ENCODE results near the gene SMG6.

DNA sequence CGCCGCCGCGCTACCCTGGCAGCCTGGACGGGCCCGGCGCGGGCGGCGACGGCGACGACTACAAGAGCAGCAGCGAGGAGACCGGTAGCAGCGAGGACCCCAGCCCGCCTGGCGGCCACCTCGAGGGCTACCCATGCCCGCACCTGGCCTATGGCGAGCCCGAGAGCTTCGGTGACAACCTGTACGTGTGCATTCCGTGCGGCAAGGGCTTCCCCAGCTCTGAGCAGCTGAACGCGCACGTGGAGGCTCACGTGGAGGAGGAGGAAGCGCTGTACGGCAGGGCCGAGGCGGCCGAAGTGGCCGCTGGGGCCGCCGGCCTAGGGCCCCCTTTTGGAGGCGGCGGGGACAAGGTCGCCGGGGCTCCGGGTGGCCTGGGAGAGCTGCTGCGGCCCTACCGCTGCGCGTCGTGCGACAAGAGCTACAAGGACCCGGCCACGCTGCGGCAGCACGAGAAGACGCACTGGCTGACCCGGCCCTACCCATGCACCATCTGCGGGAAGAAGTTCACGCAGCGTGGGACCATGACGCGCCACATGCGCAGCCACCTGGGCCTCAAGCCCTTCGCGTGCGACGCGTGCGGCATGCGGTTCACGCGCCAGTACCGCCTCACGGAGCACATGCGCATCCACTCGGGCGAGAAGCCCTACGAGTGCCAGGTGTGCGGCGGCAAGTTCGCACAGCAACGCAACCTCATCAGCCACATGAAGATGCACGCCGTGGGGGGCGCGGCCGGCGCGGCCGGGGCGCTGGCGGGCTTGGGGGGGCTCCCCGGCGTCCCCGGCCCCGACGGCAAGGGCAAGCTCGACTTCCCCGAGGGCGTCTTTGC is 245.6 kb downstream of the SMG6 start:
- TF ChIP-seq, protein P1, sequence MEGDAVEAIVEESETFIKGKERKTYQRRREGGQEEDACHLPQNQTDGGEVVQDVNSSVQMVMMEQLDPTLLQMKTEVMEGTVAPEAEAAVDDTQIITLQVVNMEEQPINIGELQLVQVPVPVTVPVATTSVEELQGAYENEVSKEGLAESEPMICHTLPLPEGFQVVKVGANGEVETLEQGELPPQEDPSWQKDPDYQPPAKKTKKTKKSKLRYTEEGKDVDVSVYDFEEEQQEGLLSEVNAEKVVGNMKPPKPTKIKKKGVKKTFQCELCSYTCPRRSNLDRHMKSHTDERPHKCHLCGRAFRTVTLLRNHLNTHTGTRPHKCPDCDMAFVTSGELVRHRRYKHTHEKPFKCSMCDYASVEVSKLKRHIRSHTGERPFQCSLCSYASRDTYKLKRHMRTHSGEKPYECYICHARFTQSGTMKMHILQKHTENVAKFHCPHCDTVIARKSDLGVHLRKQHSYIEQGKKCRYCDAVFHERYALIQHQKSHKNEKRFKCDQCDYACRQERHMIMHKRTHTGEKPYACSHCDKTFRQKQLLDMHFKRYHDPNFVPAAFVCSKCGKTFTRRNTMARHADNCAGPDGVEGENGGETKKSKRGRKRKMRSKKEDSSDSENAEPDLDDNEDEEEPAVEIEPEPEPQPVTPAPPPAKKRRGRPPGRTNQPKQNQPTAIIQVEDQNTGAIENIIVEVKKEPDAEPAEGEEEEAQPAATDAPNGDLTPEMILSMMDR (IDR thresholded peaks at IDR 0.05; ENCODE audit: poor library complexity), result no peak
- TF ChIP-seq EZH2phosphoT487 (IDR thresholded peaks at IDR 0.05; ENCODE audit: low read depth, severe bottlenecking, unreplicated experiment), result no peak
- no peak for TF ChIP-seq EZH2 (IDR thresholded peaks at IDR 0.05; ENCODE audit: borderline replicate concordance)

All from hepatocyte (in vitro differentiated cells).